Measurements from ENCODE around the gene ANKH.

The ANKH gene

DNA sequence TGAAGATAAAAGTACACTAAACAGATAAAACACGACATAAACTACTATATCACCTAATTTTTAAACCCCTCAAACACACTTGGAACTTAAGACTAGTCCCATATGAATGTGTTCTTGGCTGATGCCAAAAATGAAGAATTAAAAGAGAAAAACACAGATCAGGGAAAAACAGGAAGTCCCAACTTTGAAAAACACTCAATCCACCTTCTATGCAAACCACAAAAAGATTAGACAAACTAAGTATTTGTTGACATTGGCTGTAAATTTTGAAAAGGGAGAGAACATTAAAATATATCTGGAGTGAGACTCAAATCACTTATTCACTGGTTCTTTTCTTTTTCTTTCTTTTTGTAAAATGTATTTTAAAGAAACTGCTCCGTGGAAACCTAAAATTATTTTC, 81.4 kb downstream of the ANKH start:
- no peak for DNase-seq (ENCODE audit: low read depth)

- no peak for DNase-seq (ENCODE audit: low read depth)
Measured at GRCh38 chr5:14787801-14788579, 83.6 kb downstream of the ANKH start.

- DNase-seq (ENCODE audit: low read depth) = no peak
Measured at GRCh38 chr5:14783691-14784090, 87.9 kb downstream of the ANKH start.

DNA sequence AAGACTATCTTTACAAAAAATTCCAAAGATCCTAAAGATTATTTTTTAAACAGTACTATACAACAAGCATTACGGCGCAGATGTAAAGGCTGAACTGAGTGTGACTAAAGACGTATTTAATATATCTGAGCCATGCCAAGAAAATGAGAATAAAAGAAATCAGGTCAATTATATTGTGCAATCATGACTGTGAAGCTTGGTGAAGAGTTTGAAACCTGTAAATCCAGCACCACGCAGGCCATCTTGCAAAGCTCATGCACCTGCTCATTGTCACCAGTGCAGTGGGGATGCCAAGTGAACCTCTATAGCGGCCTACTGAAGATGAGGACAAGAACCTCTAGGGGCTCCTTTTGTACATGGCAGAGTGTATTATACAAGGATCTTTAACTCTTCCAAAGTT, 89.0 kb downstream of the ANKH start:
- DNase-seq (ENCODE audit: low read depth) = no peak

DNA sequence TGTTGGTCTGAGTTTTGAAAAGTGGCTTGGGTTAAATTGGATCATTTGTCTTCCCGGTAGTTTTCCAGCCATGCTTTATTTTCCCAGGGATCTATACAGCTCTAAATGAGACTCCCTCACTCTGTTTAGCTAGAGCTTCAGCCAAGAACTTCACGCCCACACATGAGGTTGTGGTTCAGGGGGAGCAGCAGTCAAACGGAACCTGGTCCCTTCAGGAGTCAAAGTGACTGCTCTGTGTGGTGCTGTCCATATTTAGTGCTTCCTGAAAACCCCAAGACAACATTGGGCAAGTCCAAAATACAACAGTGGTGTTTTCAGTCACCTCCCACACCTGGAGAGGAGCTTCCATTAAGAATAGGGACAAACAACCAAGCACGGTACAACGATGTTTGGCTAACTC, 90.5 kb downstream of the ANKH start:
- no peak for DNase-seq (ENCODE audit: low read depth)

- DNase-seq (ENCODE audit: low read depth) = no peak
Measured at GRCh38 chr5:14779975-14780374, 91.6 kb downstream of the ANKH start.

DNA sequence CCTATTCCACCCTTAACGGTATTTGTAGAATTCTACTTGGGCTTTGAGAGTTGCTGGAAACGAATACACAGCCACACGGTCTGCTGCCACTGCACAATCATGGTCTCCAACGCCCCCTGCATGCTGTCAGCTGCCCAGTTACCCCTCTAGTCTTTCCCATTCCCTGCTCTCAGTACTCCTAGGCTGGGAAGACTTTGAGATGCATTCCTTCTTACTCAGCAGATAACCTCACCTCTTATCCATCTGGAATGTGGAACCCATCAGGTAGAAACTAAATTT, 92.8 kb downstream of the ANKH start:
- DNase-seq (ENCODE audit: low read depth) = no peak

- no peak for DNase-seq (ENCODE audit: low read depth)
Measured at GRCh38 chr5:14777932-14778791, 93.4 kb downstream of the ANKH start.

GRCh38 chr5:14777187-14777586, 94.4 kb downstream of the ANKH start:
- DNase-seq (ENCODE audit: low read depth) = no peak

DNA sequence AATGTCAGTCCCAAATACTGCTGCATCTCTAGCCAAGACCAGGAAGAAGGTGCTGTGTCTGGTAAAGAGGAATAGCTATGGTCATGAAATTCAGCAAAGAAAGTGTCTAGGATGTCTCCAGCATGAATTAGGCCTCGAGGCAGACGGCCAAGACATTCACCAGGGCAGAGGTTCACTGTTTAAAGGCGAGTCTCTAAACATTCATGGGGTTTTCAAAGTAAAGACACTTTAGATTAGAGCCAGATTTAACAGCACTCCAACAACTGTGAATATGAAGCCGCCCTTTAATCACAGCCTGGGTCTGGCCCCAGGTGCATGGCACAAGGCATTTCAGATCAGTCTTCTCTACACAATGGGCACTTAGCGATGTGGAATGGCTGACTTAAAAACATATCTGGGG, 95.0 kb downstream of the ANKH start:
- DNase-seq (ENCODE audit: low read depth) = no peak

- DNase-seq (ENCODE audit: low read depth) = peak; percentile 29
Measured at GRCh38 chr5:14775857-14776256, 95.7 kb downstream of the ANKH start.

DNA sequence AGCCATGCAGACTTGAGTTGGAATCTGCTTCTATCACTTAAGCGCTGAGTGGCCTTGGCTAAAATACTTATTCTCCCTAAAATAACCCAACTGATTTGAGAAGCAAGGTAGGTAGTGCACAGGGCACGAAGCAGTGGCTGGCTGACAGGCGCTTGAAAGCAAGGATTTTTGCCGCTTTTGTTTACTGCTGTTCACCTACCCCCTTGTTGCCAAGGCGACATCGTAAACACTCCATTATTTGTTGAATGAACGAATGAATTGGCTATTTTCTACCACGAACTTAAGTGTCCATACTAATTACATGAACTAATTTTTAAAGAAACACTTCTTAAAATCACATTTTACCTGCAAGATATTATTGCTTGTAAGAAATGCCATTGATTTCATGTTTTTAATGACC, 98.0 kb downstream of the ANKH start:
- no peak for DNase-seq (ENCODE audit: low read depth)

DNA sequence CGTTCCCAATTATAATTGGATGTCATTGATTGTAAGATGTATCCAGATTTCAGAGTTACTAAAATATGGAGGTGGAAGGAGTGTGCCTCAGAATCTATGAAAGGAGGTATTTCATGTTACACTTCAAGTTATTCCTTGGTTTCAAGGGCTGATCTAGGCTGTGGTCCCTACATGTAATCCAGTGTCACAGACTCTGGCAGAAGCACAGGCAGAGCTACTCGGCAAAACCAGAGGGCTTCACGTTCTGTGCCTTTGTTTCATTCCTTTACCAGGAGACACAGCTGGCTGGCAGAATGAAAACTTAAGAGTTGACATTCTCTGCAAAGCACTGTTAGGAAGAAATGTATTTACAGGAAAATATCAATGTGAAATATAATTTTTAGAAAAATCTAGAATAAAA, 99.6 kb downstream of the ANKH start:
- DNase-seq (ENCODE audit: low read depth) = no peak

DNA sequence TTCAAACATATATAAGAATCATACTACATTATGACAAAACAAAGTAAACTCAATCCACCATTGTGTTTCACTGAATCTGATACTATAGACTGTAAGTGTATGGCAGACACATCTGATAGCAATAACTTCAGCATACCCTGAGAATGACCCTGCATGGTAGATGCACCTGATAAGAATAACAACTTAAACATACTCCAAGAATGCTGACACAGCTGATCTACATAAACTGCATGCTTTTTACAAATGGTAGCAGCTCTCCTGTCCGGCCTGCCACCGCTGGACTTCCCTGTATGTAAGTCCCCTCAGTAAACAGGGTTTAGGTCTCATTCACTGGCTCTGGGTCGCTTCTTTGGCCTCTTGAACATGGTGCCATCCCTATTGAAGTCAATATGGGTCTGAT, 100.4 kb downstream of the ANKH start:
- DNase-seq (ENCODE audit: low read depth) = no peak

GRCh38 chr5:14768508-14769365, 102.8 kb downstream of the ANKH start:
- DNase-seq (ENCODE audit: low read depth) = no peak

DNA sequence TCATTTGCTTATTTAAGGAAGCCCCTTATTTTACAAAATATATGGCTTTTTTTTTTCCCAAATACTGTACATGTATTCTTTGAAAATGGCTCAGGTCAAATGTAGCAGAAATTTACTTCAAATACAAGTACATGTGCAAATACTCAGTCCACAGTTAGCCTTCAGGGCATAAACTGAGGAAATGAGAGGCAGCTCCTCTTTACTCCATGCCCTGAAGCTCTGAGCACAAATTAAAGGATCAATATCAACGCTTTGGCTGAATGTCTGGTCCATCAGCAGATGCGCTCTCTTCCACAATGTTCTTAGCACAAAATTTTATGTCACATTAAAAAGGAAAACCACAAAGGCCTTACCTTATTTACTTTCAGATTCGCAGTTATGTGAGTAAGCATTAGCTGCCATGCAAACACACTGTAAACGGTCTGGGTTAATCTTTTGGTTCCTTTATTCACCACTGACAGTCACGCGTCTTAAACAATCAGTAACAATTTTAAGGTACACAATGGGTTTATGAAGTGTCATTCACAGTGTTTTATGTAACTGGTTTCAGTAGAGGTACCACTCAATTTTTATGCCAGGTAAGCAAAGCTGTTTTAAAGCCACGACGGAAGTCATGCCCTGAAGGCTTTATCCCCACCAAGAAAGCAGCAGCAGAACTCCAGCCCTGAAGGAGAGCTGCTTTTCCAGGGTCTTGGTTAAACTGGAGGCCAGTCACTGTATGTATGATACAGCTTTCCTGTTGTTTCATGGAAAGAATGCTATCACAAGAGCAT, 103.7 kb downstream of the ANKH start:
- no peak for DNase-seq (ENCODE audit: low read depth)

DNA sequence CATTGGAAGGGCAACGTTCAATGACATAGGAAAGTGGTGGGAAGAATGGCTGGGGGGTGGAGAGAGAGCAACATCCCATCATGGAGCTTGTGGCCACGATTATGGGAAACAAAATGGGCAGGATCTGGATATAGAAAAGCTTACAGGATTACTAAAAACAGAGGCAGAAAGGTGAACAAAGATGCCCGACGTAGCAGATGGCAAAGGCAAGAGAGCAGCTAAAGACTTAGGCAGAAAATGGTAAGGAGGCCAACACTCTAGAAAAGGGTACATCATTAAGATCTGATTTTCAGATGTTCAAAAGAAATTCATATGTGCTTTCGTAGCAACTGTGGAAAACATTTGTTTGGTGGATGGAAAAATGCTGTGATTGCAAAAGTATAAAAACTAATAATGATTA, 104.5 kb downstream of the ANKH start:
- DNase-seq (ENCODE audit: low read depth) = no peak

GRCh38 chr5:14766584-14766983, 105.0 kb downstream of the ANKH start:
- no peak for DNase-seq (ENCODE audit: low read depth)

GRCh38 chr5:14765587-14765986, 106.0 kb downstream of the ANKH start:
- no peak for DNase-seq (ENCODE audit: low read depth)

GRCh38 chr5:14762549-14763216, 108.9 kb downstream of the ANKH start:
- DNase-seq (ENCODE audit: low read depth) = no peak

DNA sequence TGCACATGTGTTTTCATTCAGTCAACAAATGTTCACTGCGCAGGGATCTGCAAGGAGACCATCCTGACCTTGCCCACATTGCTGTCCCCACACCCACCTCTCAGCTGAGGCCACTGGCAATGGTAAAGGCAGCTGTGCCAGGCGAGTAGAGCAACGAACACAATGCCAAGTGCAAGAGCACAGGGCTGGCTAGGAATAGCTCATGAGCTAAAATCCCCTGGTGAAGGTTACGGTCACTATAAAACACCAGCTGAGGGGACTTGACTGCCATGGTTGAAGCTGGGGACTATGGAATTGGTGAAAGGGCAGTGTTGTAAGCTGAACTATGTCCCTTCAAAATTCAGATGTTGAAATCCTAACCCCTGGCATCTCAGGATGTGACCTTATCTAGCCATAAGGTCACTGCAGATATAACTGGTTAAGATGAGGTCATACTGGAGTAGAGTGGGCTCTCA, 111.0 kb downstream of the ANKH start:
- DNase-seq (ENCODE audit: low read depth) = no peak

Data from ELR (cell line).